ENCODE data around the gene DHX29. TPM values are rescaled to one million over a fixed set of nuclear protein-coding genes. Genes with fewer than 3 reads are reported as not detected.

DHX29 gene
- total RNA-seq, 1 donor from 2014 or later = 21.1 TPM

DNA sequence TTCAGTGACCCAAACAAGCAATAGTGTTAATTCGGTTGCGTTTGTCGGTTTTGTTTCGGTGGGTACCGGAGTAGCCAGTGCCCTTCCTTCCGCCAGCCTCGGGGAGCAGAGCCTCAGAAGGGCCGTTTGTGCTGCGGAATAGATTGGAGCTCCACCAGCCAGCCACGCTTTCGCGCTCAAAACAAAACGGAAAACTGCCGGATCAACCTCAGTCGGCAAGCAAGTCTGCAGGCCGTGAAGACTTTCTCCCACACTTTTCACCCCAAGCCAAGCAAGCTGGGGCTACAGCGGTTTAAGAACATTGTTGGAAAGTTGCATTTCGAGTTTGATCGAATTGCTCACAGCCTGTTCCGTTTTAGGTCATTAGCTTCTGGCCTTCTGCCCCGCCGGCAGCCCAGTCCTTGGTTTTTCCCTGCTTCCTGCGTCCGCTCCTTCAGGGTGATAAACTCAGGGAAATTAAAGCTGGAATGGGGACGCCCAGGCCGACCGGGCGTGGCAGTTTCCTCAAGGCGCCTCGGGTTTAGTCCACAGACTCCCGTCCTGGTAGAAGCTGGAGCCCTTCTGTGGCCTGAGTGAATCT, 73.3 kb downstream of the DHX29 start:
- intact Hi-C loops (cut with micrococcal nuclease) = no loop called here

DNA sequence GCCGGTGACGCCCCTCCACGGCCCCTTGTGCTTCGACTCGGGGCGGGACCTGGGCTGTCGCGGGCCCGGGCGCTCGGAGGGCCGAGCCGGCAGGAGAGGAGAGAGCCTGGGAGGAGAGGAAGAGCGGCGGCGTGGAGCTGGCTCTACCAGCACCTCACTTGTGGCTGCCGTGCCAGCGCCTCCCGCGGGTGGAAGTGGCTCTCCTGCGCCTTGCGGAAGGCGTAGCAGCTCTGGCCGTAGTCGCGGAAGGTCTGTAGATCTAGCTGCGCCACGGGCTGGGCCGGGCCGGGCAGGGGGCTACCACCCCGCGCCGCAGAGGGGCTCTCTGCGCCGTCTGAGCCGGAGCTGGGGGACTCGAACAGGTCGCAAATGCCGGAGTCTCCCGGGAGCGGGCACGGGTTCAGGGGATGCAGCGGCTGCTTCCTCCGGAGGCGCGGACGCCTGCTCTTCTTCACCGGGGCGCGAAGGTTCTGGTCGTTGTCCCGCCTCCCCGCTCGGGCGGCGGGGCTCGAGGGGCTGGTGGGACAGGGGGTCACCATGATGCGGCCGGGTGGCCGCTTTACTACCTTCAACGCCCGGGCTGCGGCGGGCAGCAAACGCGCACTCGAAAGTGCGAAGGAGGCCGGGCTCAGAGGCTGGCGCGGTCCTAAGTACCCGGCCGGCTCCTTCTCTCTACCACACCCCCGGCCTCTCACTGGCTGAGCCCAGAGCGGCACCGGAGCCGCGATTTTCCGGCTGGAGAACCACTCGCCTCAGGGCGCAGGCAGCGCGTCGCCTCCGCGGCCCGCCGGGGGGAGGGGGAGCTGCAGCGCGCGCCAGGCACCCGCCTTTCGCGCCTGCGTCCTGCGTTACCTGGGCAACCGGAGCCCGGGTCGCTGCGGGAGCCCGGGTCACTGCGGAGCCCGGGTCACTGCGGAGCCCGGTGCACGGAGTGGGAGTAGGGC, 74.2 kb downstream of the DHX29 start, which contains the start of gene CCNO:
Gene CCNO (minus strand): TSS at position 624 of the 944 bp plus-strand sequence. CDS start 85 bp downstream, at position 539.
- intact Hi-C loops (cut with micrococcal nuclease) = loop anchor here (1.0 to 2.0 kb wide), 3 partner anchors 10 to 74 kb away; partner anchors contain the start of genes DHX29 and MTREX

DNA sequence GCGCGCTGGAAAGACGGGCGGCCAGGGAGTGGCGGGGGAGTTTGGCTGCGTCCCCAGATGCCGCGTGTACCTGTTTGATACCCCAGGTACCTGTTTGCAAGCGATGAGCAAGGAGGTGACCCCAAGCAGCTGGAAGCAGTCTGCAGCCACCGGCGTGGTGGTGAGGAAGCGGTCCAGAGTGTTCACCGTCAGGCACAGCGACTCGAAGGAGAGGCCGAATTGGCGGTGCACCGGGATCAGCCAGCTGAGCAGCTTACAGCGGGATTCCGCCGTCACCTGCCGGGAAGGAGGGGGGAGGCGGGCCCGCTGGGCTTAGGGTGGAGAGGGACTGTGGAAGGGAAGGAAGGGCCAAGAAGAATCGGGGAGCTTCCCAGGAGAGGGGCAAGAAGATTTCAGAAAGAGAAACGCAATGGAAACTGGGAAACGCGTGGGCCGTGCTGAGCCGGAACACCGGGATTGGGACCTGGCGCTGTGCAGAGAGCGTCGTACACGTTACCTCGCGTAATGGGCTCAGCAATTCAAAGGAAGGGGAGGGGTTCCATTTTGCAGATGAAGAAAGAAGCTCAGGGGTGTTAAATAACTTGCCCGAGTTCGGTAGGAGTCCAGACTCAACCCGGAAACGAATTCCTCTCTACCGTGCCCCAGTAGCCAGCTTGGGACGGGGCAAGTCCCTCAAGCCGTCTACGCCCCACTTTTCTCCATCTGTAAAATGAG, 75.1 kb downstream of the DHX29 start:
- intact Hi-C loops (cut with micrococcal nuclease) = loop anchor here (1.0 to 2.0 kb wide), 2 partner anchors 60 to 74 kb away; partner anchors contain the start of genes DHX29 and MTREX

DNA sequence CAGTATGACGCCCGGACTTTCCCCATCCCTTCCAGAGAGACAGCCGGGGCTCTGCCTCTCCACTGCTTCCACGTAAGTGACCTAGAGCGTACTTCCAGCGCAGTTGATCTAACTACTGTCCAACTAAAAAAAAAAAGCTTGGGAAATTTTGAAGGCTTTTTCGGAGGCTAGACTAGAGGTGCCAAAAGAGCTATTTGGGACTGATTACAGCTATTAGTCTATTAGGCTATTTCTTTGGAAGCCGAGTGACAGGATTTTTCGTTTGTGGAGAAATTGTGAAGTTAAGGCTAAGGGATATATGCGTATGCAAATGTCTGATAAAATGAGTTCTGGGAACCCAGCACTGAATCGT, 75.6 kb downstream of the DHX29 start:
- intact Hi-C loops (cut with micrococcal nuclease) = loop anchor here (1.0 to 2.0 kb wide), 2 partner anchors 60 to 75 kb away; partner anchors contain the start of genes DHX29 and MTREX

- intact Hi-C loops (cut with micrococcal nuclease) = no loop called here
Observed at GRCh38 chr5:55231029-55231918, 76.2 kb downstream of the DHX29 start.

- intact Hi-C loops (cut with micrococcal nuclease) = loop anchor here (1.0 kb wide), 1 partner anchor 10 kb away; no protein-coding TSS in a partner anchor
Observed at GRCh38 chr5:55230086-55230629, 77.3 kb downstream of the DHX29 start.

- intact Hi-C loops (cut with micrococcal nuclease) = loop anchor here (2.0 to 5.0 kb wide), 2 partner anchors 465 to 629 kb away; no protein-coding TSS in a partner anchor
Observed at GRCh38 chr5:55227664-55228430, 79.6 kb downstream of the DHX29 start.

- intact Hi-C loops (cut with micrococcal nuclease) = loop anchor here (2.0 to 5.0 kb wide), 2 partner anchors 466 to 630 kb away; no protein-coding TSS in a partner anchor
Observed at GRCh38 chr5:55226934-55227663, 80.4 kb downstream of the DHX29 start, which contains the start of gene MCIDAS. Gene MCIDAS (minus strand): TSS chr5:55227315. CDS start chr5:55227138, 177 bp downstream.

- intact Hi-C loops (cut with micrococcal nuclease) = loop anchor here (2.0 to 5.0 kb wide), 2 partner anchors 467 to 631 kb away; no protein-coding TSS in a partner anchor
Observed at GRCh38 chr5:55226027-55226933, 81.2 kb downstream of the DHX29 start.

GRCh38 chr5:55225346-55225745, 82.1 kb downstream of the DHX29 start:
- intact Hi-C loops (cut with micrococcal nuclease) = loop anchor here (5.0 kb wide), 1 partner anchor 632 kb away; no protein-coding TSS in a partner anchor

- intact Hi-C loops (cut with micrococcal nuclease) = loop anchor here (1.0 kb wide), 1 partner anchor 9 kb away; the partner anchor contains the start of gene CCNO
Observed at GRCh38 chr5:55223812-55224240, 83.7 kb downstream of the DHX29 start.

DNA sequence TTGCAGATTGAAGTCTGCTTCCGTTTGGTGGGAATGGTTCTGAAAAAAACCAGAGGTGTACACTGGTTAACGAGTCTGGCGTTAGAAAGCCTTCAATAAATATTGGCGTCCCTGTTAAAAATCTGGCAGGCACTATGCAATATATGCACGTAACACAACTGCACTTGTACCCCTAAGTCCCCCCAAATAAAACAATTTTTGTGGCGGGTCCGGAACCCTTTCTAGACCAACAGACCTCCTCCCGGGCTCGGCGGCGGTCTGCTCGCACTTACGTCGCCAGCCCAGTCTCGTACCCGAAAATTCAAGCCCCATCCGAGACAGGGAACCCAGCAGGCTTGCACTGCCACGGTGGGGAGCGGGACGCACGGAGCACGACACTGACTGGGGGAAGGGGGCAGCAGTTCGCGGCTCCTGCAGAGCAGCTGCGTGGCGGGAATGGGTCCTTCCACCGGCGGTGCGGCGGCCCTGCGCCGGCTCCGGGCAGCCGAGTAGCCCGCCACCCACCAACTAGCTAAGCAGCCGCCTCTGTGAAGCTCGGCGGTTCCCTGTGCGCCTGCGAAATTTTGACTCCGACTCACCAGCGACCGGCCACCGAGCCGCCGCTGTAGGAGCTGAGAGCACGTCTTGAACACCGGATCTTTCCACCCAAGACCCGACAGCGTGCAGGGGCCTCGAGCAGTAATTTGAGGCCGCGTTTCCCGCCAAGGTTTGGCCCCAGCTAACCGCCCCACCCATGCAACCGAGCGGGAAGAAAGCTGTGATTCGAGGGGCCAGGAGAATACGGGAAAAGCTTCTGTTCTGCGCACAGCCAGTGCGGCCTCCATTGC, 84.3 kb downstream of the DHX29 start:
- intact Hi-C loops (cut with micrococcal nuclease) = loop anchor here (1.0 kb wide), 1 partner anchor 10 kb away; the partner anchor contains the start of gene CCNO

GRCh38 chr5:55222092-55222984, 85.2 kb downstream of the DHX29 start:
- intact Hi-C loops (cut with micrococcal nuclease) = no loop called here

GRCh38 chr5:55220433-55221185, 86.9 kb downstream of the DHX29 start:
- intact Hi-C loops (cut with micrococcal nuclease) = loop anchor here (1.0 kb wide), 1 partner anchor 10 kb away; no protein-coding TSS in a partner anchor

Measured in T-helper 1 cell treated with Interleukin-12 subunit alpha and Interleukin-12 subunit beta and Interleukin-4 antibody, amounts not matched to agents 30 ng/mL and 1 ng/mL, for 36 hours (primary cell).